ENCODE data around the gene TGFBR3L.

- no peak for TF ChIP-seq CREB1 (CRISPR knock-in tag; IDR thresholded peaks at IDR 0.05; ENCODE audit: low read depth)
- TF ChIP-seq, protein P1, sequence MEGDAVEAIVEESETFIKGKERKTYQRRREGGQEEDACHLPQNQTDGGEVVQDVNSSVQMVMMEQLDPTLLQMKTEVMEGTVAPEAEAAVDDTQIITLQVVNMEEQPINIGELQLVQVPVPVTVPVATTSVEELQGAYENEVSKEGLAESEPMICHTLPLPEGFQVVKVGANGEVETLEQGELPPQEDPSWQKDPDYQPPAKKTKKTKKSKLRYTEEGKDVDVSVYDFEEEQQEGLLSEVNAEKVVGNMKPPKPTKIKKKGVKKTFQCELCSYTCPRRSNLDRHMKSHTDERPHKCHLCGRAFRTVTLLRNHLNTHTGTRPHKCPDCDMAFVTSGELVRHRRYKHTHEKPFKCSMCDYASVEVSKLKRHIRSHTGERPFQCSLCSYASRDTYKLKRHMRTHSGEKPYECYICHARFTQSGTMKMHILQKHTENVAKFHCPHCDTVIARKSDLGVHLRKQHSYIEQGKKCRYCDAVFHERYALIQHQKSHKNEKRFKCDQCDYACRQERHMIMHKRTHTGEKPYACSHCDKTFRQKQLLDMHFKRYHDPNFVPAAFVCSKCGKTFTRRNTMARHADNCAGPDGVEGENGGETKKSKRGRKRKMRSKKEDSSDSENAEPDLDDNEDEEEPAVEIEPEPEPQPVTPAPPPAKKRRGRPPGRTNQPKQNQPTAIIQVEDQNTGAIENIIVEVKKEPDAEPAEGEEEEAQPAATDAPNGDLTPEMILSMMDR (conservative IDR thresholded peaks at IDR 0.05; ENCODE audit: low read depth in 2 of 2), result no peak
These were observed 13.3 kb upstream of the TGFBR3L start for GRCh38 chr19:7901337-7901736.

Measured in GM23338 (cell line).